ENCODE data around the gene GHR. TPM values are rescaled to one million over a fixed set of nuclear protein-coding genes. Genes with fewer than 3 reads are reported as not detected.
A peak's percentile ranks its signal among the peaks of the same experiment; 100 is the strongest.

The GHR gene
- total and polyA plus RNA-seq, 8 donors = 0.87 to 34.8 (median 7.8) TPM

- no peak for TF ChIP-seq CTCF (IDR thresholded peaks at IDR 0.05)
- no peak for TF ChIP-seq POLR2AphosphoS5 (IDR thresholded peaks at IDR 0.05)
- TF ChIP-seq EP300 (IDR thresholded peaks at IDR 0.05) = no peak
- no peak for TF ChIP-seq POLR2A (IDR thresholded peaks at IDR 0.05)
- Histone ChIP-seq H3K4me1 (peaks cover 0 to 10% (median 0%) of the 10 kb centered on the region in 4 donors), H3K27ac (no peak overlapping the region), H3K9me3 (no peaks in the 10 kb centered on the region), H3K27me3 (no peaks in the 10 kb centered on the region), H3K4me3 (no peak overlapping the region), H3K36me3 (no peaks in the 10 kb centered on the region)
- intact Hi-C loops (cut with DNase I; ENCODE audit: low total_unique reads) = no loop called here
- no peak for DNase-seq
- WGBS, 5 donors = 25 to 49% (median 28%) methylated on average over 2 of the region's 2 CpGs
Observed at GRCh38 chr5:42404366-42404765, 18.9 kb upstream of the GHR start.

- intact Hi-C loops (cut with DNase I; ENCODE audit: low total_unique reads) = no loop called here
- Histone ChIP-seq H3K36me3 (no peaks in the 10 kb centered on the region), H3K4me1 (peaks cover 0 to 14% (median 6%) of the 10 kb centered on the region in 4 donors), H3K9me3 (no peaks in the 10 kb centered on the region), H3K27me3 (peaks cover 0 to 8% (median under 1%) of the 10 kb centered on the region in 3 donors), H3K4me3 (no peak overlapping the region), H3K27ac (no peak overlapping the region)
- TF ChIP-seq POLR2A (IDR thresholded peaks at IDR 0.05) (no peak), POLR2AphosphoS5 (IDR thresholded peaks at IDR 0.05) (no peak), EP300 (IDR thresholded peaks at IDR 0.05) (no peak), CTCF (IDR thresholded peaks at IDR 0.05) (no peak)
- no peak for DNase-seq
- 65 to 86% (median 79%) methylated on average over 1 of the region's 1 CpG for WGBS, 5 donors
Observed at GRCh38 chr5:42419294-42419693, 3.9 kb upstream of the GHR start.

- Histone ChIP-seq H3K27ac (peak overlapping the region in 4 of 5 donors; percentile 62 to 89 (median 84)), H3K36me3 (no peaks in the 10 kb centered on the region), H3K9me3 (no peaks in the 10 kb centered on the region), H3K4me1 (peaks cover 0 to 35% (median 24%) of the 10 kb centered on the region in 4 donors), H3K4me3 (peak overlapping the region; percentile 55 to 73 (median 64)), H3K27me3 (peaks cover 0 to 20% (median 11%) of the 10 kb centered on the region in 3 donors)
- TF ChIP-seq CTCF (IDR thresholded peaks at IDR 0.05) (no peak), POLR2A (IDR thresholded peaks at IDR 0.05) (no peak), POLR2AphosphoS5 (IDR thresholded peaks at IDR 0.05) (no peak), EP300 (IDR thresholded peaks at IDR 0.05) (no peak)
- 15 to 25% (median 22%) methylated on average over 7 of the region's 7 CpGs for WGBS, 5 donors
- peak in 1 of 2 donors; percentile 20 for DNase-seq
- intact Hi-C loops (cut with DNase I; ENCODE audit: low total_unique reads) = no loop called here
Observed at GRCh38 chr5:42422656-42423280, 471 bp upstream of the GHR start.

- peak in 1 of 2 donors; percentile 64 for DNase-seq
- 59 to 69% (median 64%) methylated on average over 3 of the region's 3 CpGs for WGBS, 5 donors
- Histone ChIP-seq H3K4me1 (peaks cover 0 to 35% (median 24%) of the 10 kb centered on the region in 4 donors), H3K4me3 (no peak overlapping the region), H3K9me3 (no peaks in the 10 kb centered on the region), H3K36me3 (no peaks in the 10 kb centered on the region), H3K27ac (no peak overlapping the region), H3K27me3 (peaks cover 0 to 20% (median 11%) of the 10 kb centered on the region in 3 donors)
- TF ChIP-seq POLR2A (IDR thresholded peaks at IDR 0.05) (no peak), EP300 (IDR thresholded peaks at IDR 0.05) (no peak), POLR2AphosphoS5 (IDR thresholded peaks at IDR 0.05) (no peak), CTCF (IDR thresholded peaks at IDR 0.05) (no peak)
- intact Hi-C loops (cut with DNase I; ENCODE audit: low total_unique reads) = no loop called here
Observed at GRCh38 chr5:42426016-42426415, 2.8 kb downstream of the GHR start.

Data from stomach (tissue), 9 donors.